T follicular helper cell (primary cell): ENCODE data around the gene TMEM178A.
"Not testable (repeated sequence)": the region's sequence is repeated elsewhere in the genome, so short reads cannot be mapped to it uniquely, and the experiment has no call there.

ENCODE experiments used
- DNase-seq: peaks from one replicate; pipeline ENCODE4 v3.0.0-alpha.2; 2020; ENCODE audit warnings: low read depth
- total RNA-seq, 2 experiments: gene quantifications; one replicate each; lab custom pipeline; 2026; lab: John Stamatoyannopoulos, UW

The TMEM178A gene
- total RNA-seq, result 0 to 0.04 reads per million in 2 experiments

- no peak for DNase-seq
These were observed at the start of gene TMEM178A for GRCh38 chr2:39665811-39666490. Gene TMEM178A, plus strand, starts transcription at chr2:39665917. Its CDS starts 58 bp downstream, at chr2:39665975.

DNA sequence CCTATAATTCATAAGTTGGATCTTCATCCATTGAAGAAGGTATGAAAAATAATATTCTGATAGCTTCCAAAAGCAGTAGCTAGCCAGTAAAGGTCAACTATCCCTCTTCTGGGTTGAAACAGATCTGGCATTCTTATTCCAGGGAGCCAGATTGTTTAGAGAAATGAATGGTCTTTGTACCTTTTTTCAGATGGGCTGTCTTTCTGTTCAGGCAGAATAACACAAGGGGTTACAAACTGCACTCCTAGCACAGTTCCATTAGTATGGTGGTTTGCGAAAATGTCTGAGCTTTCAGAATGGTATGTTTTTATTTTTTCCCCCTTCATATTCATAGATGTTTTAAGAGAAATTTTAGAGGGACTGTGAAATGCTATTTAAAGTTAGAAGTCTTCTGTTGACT, 47.5 kb upstream of the TMEM178A start:
- DNase-seq, result no peak

GRCh38 chr2:39618736-39619135, 47.0 kb upstream of the TMEM178A start:
- DNase-seq, result no peak

DNA sequence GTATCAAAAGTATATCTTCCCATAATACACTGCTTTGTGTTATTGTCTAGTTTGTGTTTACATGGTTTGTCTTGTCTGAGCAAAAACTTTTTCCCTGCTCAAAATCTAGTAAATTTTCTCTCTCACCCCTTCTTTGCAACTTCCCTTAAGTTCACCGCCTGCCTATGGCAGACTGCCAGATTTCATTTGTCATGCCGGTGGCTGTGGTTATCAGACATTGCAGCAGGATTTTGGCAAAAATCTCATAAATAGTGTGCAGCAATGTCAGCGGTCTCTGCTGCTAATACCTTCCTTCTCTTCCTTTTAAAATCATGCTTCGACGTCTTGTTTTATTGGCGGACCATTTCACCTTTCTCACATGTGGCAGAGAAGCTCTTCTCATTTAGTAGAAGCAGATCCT, 45.6 kb upstream of the TMEM178A start:
- DNase-seq, result no peak

DNA sequence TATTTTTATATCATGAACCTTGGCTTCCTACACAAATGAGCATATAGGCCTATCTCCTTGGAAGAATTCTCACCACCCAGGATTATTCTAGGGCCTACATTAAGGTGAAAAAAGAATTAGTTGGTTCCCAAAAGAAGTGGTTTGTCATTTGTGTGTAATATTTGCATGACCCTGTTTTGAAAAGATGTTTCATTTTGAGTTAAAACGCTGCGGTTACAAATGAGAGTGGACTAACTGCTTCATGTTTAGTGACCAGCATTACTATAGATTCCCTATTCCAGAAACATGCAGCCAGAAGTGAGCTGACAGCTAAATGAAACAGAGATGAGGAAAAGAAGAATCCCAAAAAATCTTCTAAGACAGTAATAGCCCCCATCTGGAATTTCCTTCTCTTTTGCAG, 44.1 kb upstream of the TMEM178A start:
- DNase-seq, result no peak

DNA sequence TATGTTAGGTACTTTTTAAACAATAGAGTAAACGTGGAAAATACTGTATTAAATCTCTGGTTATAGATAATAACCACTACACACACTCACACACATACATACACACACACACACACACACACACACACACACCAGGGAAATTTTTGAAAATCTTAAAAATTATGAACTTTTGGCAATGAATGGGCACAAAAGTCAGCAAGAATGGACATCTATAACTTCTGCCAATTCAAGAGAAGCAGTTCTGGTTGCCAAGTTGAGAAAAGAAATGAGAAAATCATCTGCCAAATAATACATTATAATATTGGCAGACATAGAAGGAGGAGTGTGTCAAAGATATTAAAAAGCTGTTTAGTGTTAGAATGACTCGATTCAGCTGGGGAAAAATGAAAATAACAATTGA, 42.9 kb upstream of the TMEM178A start:
- no peak for DNase-seq

DNA sequence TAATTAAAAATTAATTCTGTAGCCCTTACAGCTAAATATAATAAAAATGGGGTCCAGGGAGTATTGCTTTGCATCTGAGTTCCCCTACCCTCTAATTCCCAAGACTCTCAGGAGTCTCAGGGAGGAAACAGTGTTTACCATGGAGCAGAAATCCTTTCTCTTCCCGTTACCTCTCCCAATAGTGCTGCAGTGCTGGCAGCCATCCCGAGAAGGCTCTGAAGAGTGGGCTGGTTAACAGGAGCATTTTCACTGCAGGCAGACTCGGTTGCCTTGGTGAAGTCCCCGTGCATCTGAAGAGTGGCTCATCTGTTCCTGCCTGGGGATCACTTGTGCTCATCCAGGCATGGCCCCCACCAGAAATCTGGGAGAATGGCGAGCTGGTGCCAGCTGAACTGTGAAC, 41.8 kb upstream of the TMEM178A start:
- no peak for DNase-seq

DNA sequence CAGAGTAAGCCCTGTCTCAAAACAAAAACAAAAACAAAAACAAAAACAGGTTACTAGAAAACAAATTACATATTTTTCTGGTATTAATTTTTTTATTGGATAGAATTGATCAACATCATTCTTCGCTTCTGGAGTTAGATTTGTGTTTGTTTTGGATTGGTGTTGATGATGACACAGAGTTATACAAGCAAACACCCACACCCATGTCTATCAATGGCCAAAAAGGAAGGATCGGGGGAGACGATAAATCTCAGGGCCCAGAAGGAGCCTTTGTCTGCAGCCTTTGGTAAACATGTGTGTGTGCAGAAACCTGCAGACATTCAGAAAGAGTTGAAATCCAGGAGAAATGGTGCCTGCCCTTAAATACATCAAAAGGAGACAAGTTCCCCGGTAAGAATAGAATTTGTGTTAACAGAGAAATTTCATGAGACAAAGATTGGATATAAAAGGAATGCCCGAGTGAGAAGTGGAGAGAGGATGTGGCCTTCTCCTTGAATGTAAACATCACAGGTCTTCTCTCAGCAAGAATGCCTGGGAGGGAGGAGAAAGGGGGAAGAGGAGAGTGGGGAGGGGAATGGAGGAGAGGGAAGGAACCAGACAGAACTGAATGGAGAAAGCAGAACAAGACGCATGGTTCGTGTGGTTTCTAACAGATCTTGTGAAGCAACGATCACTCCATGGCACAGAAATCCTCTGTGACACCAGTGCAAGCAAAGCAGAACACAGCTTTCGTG, 40.4 kb upstream of the TMEM178A start:
- DNase-seq, result no peak

DNA sequence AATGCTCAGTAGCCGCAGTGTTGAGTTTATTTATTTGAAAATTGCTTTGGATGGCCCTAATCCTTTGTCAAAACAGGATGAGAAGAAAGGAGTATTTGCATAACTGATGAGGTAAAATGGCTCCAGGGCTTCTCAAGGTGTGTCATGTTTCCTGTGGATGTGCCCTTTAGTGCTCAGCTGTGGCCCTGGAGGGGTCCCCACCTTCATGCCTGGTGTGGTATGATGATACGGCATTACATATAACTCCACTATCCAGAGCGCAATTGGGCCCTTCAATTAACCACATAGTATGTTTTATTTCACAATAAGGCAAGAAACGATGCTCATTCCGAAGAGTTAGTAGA, 39.8 kb upstream of the TMEM178A start:
- DNase-seq, result no peak

DNA sequence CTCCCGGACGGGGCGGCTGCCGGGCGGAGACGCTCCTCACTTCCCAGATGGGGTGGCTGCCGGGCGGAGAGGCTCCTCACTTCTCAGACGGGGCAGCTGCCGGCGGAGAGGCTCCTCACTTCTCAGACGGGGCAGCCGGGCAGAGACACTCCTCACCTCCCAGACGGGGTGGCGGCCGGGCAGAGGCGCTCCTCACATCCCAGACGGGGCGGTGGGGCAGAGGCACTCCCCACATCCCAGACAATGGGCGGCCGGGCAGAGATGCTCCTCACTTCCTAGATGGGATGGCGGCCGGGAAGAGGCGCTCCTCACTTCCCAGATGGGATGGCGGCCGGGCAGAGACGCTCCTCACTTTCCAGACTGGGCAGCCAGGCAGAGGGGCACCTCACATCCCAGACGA, 37.4 kb upstream of the TMEM178A start:
- DNase-seq, result not testable (repeated sequence)

- no peak for DNase-seq
These were observed 36.1 kb upstream of the TMEM178A start for GRCh38 chr2:39629646-39630045.

DNA sequence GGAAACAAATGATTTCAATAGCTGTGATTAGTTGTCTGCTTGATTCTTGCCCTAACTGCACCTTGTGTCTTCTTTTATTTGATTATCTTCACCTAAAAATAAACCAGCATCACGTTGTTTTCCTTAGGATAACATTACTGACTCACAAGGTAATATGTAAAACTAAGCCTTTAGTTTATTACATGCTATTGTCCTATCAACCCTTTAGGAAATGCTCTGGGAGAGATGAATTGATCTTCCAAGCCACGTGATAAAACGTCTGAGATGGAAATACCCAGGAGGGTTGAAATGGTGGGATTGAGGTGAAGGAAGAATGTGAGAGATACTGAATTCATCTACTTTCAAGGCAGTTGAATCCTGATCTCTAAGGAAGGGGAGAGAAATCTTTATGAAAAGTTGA, 34.5 kb upstream of the TMEM178A start:
- no peak for DNase-seq

DNA sequence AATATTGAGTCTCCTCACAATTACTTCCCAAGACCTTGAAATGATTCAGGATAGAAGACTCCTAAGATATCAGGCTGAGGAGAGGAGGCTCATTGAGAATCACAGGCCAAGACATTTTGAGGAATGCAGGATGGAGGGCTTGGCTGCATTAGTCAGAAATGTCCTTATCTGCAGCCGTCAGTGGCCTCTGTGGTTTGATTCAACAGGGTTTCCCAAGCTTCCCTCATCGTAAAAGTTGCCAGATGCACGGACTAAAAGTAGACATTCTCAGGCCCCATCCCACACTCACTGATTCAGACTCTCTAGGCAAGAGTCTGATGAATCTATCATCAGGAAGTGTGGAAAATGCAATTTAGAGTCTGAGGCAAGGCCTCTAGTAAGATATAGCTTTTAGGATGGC, 34.0 kb upstream of the TMEM178A start:
- DNase-seq, result no peak

- DNase-seq, result no peak
These were observed 32.8 kb upstream of the TMEM178A start for GRCh38 chr2:39632876-39633275.

DNA sequence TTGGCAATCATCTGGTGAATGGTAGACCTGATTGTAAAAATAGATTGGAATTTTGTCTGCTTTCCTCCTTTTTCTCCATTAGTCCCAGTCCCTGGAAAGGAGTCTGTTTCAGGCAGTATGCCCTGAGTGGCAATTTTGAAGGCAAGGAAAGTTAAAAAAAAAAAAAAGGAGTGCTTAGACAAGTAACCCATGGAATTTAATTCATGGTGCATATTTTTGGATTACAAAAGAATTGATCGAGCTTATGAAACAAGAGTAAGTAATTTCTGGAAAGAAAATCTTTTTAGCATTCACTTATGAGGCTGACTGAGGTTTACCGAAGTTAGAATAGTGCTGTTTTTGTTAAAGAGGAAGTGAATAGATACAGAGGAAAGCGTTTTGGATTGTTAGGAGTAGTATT, 29.4 kb upstream of the TMEM178A start:
- DNase-seq, result no peak

DNA sequence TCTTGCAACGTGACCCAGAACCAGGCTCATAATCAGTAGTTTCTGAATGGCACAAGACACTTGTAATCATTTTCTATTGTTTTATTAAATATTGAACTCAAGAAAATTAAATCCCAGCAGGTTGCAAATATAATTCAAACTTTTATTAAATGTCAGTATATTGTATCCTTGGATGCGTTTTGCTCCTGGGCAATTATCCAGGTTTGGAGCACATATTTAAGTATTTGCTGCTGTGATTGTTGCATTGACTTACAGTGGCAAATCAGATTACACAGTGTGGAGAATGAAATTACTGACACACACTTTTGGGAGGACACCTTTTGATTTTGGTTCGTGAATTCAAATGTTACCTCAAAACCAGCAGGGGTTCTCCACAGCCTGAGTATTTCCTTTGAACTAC, 27.1 kb upstream of the TMEM178A start:
- no peak for DNase-seq

- no peak for DNase-seq
These were observed 25.6 kb upstream of the TMEM178A start for GRCh38 chr2:39640107-39640506.

DNA sequence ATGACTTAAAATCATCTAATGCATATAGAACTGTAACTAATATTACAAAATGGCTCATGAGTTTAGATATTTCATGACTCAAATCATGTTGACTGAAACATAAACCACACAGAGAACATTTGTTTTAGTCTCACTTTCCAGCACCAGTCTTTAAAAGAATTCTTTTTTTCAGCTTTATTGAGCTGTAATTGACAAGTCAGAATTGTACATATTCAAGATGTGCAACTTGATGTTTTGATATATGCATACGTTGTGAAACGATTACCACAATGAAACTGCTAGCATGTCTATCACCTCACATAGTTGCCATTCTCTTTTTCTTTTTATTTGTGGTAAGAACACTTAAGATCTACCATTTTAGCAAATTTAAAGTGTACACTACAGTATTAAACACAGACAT, 25.0 kb upstream of the TMEM178A start:
- DNase-seq, result no peak

- DNase-seq, result no peak
These were observed 24.1 kb upstream of the TMEM178A start for GRCh38 chr2:39641635-39642034.

DNA sequence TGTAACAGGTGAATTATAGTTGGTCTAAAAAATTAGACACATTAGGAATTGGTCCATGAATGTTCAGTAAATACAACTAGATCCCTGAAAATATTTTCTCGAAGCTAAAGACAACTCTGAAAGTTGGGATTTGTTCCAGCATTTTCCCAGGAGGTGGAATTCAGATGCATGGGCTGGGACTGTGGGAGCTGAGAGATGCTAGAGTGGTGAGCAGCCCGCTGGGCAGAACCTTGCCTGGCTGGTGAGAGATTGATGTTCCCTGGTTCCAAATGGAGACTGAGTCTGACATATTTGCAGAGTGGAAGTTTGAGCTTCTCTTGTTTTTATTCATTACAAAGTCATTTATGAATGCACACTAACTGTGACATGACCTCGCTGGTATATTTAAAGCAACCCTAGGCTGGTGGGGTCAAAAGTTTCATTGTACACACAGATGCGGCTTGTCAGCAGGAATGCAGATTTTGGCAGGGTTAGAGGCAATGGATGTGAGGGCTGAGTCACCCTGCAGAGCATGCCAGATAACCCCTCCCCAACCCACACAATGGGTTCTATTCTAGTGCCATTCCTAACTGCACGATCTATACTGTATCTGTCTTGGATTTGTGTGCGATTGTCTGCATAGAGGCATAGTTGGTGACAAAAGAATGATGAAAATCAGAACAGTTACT, 23.5 kb upstream of the TMEM178A start:
- DNase-seq, result no peak

GRCh38 chr2:39645826-39646225, 19.9 kb upstream of the TMEM178A start:
- DNase-seq, result no peak

- DNase-seq, result no peak
These were observed 19.4 kb upstream of the TMEM178A start for GRCh38 chr2:39646267-39646666.

GRCh38 chr2:39647104-39647765, 18.5 kb upstream of the TMEM178A start:
- no peak for DNase-seq
